Neural crest cell (in vitro differentiated cells): ENCODE results near the gene TOP2A. TPM values are rescaled to one million over a fixed set of nuclear protein-coding genes. Genes with fewer than 3 reads are reported as not detected.

Experiments used
- DNase-seq: peaks from one replicate; pipeline ENCODE4 v3.0.0; 2021; ENCODE audit warnings: low read depth, mixed read lengths, low spot score
- H3K27ac Mint-ChIP-seq: one replicate; pipeline ENCODE4 v1.8.0; 2021; ENCODE audit warnings: mild to moderate bottlenecking, mixed read lengths; ENCODE audit not compliant: unreplicated experiment
- H3K27me3 Mint-ChIP-seq: 2 replicates; pipeline ENCODE4 v1.8.0; 2021; ENCODE audit warnings: low read depth, mild to moderate bottlenecking, mixed read lengths
- H3K36me3 Mint-ChIP-seq: 2 replicates; pipeline ENCODE4 v1.8.0; 2021; ENCODE audit warnings: low read depth, mild to moderate bottlenecking, mixed read lengths
- H3K4me1 Mint-ChIP-seq: 2 replicates; pipeline ENCODE4 v1.8.0; 2021; ENCODE audit warnings: mixed read lengths
- H3K4me3 Mint-ChIP-seq: one replicate; pipeline ENCODE4 v1.8.0; 2021; ENCODE audit warnings: mild to moderate bottlenecking, mixed read lengths
- H3K9me3 Mint-ChIP-seq: 2 replicates; pipeline ENCODE4 v1.8.0; 2021; ENCODE audit warnings: mixed read lengths
- CTCF ChIP-seq: fragments of 200-600 bp; sonication (generic); conservative IDR thresholded peaks from 2 replicates; pipeline ENCODE4 v1.5.0; 2021; ENCODE audit warnings: antibody characterized with exemption, mild to moderate bottlenecking
- total RNA-seq: library from RNA; stranded (reverse); gene quantifications from 2 replicates; pipeline ENCODE4 v1.2.1, GENCODE V29; 2021

The TOP2A gene
- total RNA-seq, 1 donor from 2014 or later: 295 TPM

DNA sequence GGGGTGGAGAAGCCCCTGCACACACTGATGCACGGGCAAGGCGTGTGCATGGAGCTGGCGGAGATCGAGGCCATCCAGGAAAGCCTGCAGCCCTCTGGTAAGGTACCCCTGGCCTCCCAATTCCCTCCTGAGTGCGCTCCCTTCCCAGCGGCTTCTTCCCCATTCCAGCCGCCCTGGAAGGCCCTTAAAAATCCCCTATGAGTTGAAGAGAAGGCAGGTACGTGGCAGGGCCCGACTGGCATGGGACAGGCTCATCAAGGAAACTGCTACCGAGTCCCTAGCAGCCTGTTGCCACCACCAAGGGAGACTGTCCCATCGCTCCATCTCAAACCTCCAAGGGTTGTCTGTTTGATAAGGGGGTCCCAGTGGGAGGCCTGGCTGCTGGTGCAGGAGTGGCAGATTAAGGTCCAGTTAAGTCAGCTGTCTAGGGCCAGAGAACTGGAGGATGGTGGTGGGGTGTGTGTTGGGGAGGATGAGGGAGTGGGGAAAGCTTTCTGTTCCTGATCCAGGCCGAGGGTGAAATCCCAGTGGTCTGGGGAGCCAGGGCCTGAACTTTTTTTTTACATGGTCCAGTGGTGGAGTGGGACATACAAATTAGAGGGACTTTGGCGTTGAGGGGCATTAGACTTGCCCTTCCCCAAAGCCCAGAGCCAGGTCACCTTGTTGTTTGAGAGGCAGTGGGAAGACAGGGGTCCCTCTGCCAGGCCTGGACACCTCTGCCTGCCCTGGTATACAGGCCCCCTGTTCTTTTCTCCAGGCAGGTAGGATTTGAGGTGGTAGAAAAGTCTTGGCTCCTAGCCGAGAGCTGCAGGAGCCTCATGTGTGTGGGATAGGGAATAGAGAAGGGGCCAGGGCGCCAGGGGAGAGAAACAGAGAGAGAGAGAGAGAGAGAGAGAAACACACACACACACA is 26.5 kb upstream of the TOP2A start:
- Mint-ChIP-seq H3K27me3 (peaks cover 8% of the 10 kb centered on the region), H3K9me3 (no peaks in the 10 kb centered on the region), H3K4me3 (peak overlapping the region; percentile 75), H3K27ac (no peak overlapping the region), H3K4me1 (peaks cover 24% of the 10 kb centered on the region), H3K36me3 (no peaks in the 10 kb centered on the region)
- DNase-seq: no peak
- no peak for TF ChIP-seq CTCF

DNA sequence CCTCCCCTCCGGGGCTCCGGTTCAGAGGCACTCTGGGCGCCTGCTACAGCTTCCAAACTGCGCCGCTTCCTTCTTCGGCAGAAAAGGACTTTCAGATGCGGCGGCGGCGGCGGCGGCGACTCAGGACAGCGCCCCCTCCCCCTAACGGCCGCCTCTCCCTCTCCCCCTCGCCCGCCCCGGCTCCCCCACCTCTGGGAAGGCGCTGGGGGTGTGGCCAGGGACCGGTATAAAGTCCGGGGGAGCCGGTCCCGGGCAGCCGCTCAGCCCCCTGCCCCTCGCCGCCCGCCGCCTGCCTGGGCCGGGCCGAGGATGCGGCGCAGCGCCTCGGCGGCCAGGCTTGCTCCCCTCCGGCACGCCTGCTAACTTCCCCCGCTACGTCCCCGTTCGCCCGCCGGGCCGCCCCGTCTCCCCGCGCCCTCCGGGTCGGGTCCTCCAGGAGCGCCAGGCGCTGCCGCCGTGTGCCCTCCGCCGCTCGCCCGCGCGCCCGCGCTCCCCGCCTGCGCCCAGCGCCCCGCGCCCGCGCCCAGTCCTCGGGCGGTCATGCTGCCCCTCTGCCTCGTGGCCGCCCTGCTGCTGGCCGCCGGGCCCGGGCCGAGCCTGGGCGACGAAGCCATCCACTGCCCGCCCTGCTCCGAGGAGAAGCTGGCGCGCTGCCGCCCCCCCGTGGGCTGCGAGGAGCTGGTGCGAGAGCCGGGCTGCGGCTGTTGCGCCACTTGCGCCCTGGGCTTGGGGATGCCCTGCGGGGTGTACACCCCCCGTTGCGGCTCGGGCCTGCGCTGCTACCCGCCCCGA is 25.7 kb upstream of the TOP2A start, which contains the start of gene IGFBP4:
TSS of gene IGFBP4 (plus strand) at position 255 of the 792 bp plus-strand sequence. CDS start at position 541, 286 bp downstream.
- Mint-ChIP-seq H3K4me1 (peaks cover 24% of the 10 kb centered on the region), H3K27me3 (peaks cover 8% of the 10 kb centered on the region), H3K27ac (no peak within 1 kb of the TSS), H3K4me3 (peak within 1 kb of the TSS; percentile 75), H3K9me3 (no peaks in the 10 kb centered on the region), H3K36me3 (no peaks in the 10 kb centered on the region)
- peak; percentile 48 for TF ChIP-seq CTCF
- DNase-seq: peak; percentile 75

GRCh38 chr17:40442392-40443195 is 24.9 kb upstream of the TOP2A start:
- Mint-ChIP-seq H3K36me3 (no peaks in the 10 kb centered on the region), H3K4me3 (peak overlapping the region; percentile 68), H3K4me1 (peaks cover 24% of the 10 kb centered on the region), H3K9me3 (no peaks in the 10 kb centered on the region), H3K27ac (no peak overlapping the region), H3K27me3 (peaks cover 8% of the 10 kb centered on the region)
- no peak for TF ChIP-seq CTCF
- no peak for DNase-seq

- no peaks in the 10 kb centered on the region for H3K9me3 Mint-ChIP-seq
- TF ChIP-seq CTCF: no peak
- DNase-seq: no peak
- no peak overlapping the region for H3K27ac Mint-ChIP-seq
- peaks cover 8% of the 10 kb centered on the region for H3K27me3 Mint-ChIP-seq
- no peaks in the 10 kb centered on the region for H3K36me3 Mint-ChIP-seq
- peaks cover 18% of the 10 kb centered on the region for H3K4me1 Mint-ChIP-seq
- H3K4me3 Mint-ChIP-seq: no peak overlapping the region
Measured at GRCh38 chr17:40440166-40440565, 22.5 kb upstream of the TOP2A start.
